ENCODE measurements around the gene TADA2B. TPM values are rescaled to one million over a fixed set of nuclear protein-coding genes. Genes with fewer than 3 reads are reported as not detected.
"Not testable (repeated sequence)": the region's sequence is repeated elsewhere in the genome, so short reads cannot be mapped to it uniquely, and the experiment has no call there.

TADA2B gene
- total RNA-seq, 2 donors from 2014 or later: 20.8 to 27.0 TPM

GRCh38 chr4:7076696-7077082 lies 33.5 kb downstream of the TADA2B start:
- no peaks in the 10 kb centered on the region for H3K27me3 ChIP-seq
- no peak overlapping the region for H3K27ac ChIP-seq
- H3K9me3 ChIP-seq: no peaks in the 10 kb centered on the region
- no peaks in the 10 kb centered on the region for H3K36me3 ChIP-seq
- no peak for TF ChIP-seq CTCF (IDR thresholded peaks at IDR 0.05)
- H3K4me3 ChIP-seq: no peak overlapping the region
- no peaks in the 10 kb centered on the region for H3K4me1 ChIP-seq
- DNase-seq (ENCODE audit: low spot score): no peak

- DNase-seq (ENCODE audit: low spot score): no peak
- no peaks in the 10 kb centered on the region for H3K27me3 ChIP-seq
- no peaks in the 10 kb centered on the region for H3K9me3 ChIP-seq
- no peaks in the 10 kb centered on the region for H3K36me3 ChIP-seq
- no peak overlapping the region for H3K27ac ChIP-seq
- no peaks in the 10 kb centered on the region for H3K4me1 ChIP-seq
- TF ChIP-seq CTCF (IDR thresholded peaks at IDR 0.05): no peak
- no peak overlapping the region for H3K4me3 ChIP-seq
These were observed 34.2 kb downstream of the TADA2B start for GRCh38 chr4:7077371-7077770.

- Histone ChIP-seq H3K4me3 (no peak overlapping the region), H3K27me3 (no peaks in the 10 kb centered on the region), H3K27ac (no peak overlapping the region), H3K4me1 (no peaks in the 10 kb centered on the region), H3K9me3 (no peaks in the 10 kb centered on the region), H3K36me3 (no peaks in the 10 kb centered on the region)
- no peak for TF ChIP-seq CTCF (IDR thresholded peaks at IDR 0.05)
- DNase-seq (ENCODE audit: low spot score): no peak
These were observed 34.9 kb downstream of the TADA2B start for GRCh38 chr4:7078025-7078424.

- H3K4me1 ChIP-seq; DNase-seq (ENCODE audit: low spot score); H3K27me3 ChIP-seq; H3K36me3 ChIP-seq; H3K27ac ChIP-seq; H3K9me3 ChIP-seq; H3K4me3 ChIP-seq: not testable (repeated sequence)
These were observed 36.3 kb downstream of the TADA2B start for GRCh38 chr4:7079483-7079882.

- not testable (repeated sequence) for H3K4me3 ChIP-seq; H3K9me3 ChIP-seq; H3K27me3 ChIP-seq; H3K4me1 ChIP-seq; H3K27ac ChIP-seq; DNase-seq (ENCODE audit: low spot score); H3K36me3 ChIP-seq
These were observed 36.7 kb downstream of the TADA2B start for GRCh38 chr4:7079909-7080308.

- H3K4me1 ChIP-seq: no peaks in the 10 kb centered on the region
- no peaks in the 10 kb centered on the region for H3K9me3 ChIP-seq
- no peaks in the 10 kb centered on the region for H3K36me3 ChIP-seq
- no peak for DNase-seq (ENCODE audit: low spot score)
- no peak for TF ChIP-seq CTCF (IDR thresholded peaks at IDR 0.05)
- H3K27ac ChIP-seq: peak overlapping the region in 1 of 2 donors; percentile 14
- H3K4me3 ChIP-seq: peak overlapping the region in 1 of 2 donors; percentile 4
- H3K27me3 ChIP-seq: no peaks in the 10 kb centered on the region
These were observed 40.7 kb downstream of the TADA2B start for GRCh38 chr4:7083597-7084563.

GRCh38 chr4:7084564-7084961 lies 41.4 kb downstream of the TADA2B start:
- not testable (repeated sequence) for H3K27me3 ChIP-seq; H3K9me3 ChIP-seq; H3K4me1 ChIP-seq; H3K36me3 ChIP-seq; DNase-seq (ENCODE audit: low spot score)
- Histone ChIP-seq H3K27ac (peak overlapping the region in 1 of 2 donors; percentile 14), H3K4me3 (peak overlapping the region in 1 of 2 donors; percentile 4)
